Smooth muscle cell (in vitro differentiated cells): ENCODE data around the gene DCN. TPM values are rescaled to one million over a fixed set of nuclear protein-coding genes. Genes with fewer than 3 reads are reported as not detected.

ENCODE experiments used
- DNase-seq: peaks from one replicate; lab custom pipeline; 2025; ENCODE audit not compliant: unreplicated experiment; lab: John Stamatoyannopoulos, UW
- H2AFZ ChIP-seq: fragments of 200-600 bp; sonication (generic); 2 replicates; pipeline ENCODE4 v1.6.0; 2016; ENCODE audit warnings: antibody characterized with exemption, low read depth, mild to moderate bottlenecking
- H3F3A ChIP-seq: fragments of 200-600 bp; sonication (generic); 2 replicates; pipeline ENCODE4 v1.6.0; 2017; ENCODE audit warnings: antibody characterized with exemption, low read depth
- H3K27ac ChIP-seq: fragments of 200-600 bp; sonication (generic); 2 replicates; pipeline ENCODE4 v1.5.1; 2016; ENCODE audit warnings: low read depth, mild to moderate bottlenecking
- H3K27me3 ChIP-seq: fragments of 200-600 bp; sonication (generic); 2 replicates; pipeline ENCODE4 v1.6.1; 2016; ENCODE audit warnings: low read depth, mild to moderate bottlenecking
- H3K36me3 ChIP-seq: fragments of 200-600 bp; sonication (generic); 2 replicates; pipeline ENCODE4 v1.5.1; 2016; ENCODE audit warnings: low read depth
- H3K4me1 ChIP-seq: fragments of 200-600 bp; sonication (generic); 2 replicates; pipeline ENCODE4 v1.5.1; 2016; ENCODE audit warnings: low read depth
- H3K4me2 ChIP-seq: fragments of 200-600 bp; sonication (generic); 2 replicates; pipeline ENCODE4 v1.6.0; 2016; ENCODE audit warnings: mild to moderate bottlenecking
- H3K4me3 ChIP-seq: fragments of 200-600 bp; sonication (generic); 2 replicates; pipeline ENCODE4 v1.5.1; 2016; ENCODE audit warnings: mild to moderate bottlenecking
- H3K79me2 ChIP-seq: fragments of 200-600 bp; sonication (generic); 2 replicates; pipeline ENCODE4 v1.6.0; 2016; ENCODE audit warnings: low read depth, mild to moderate bottlenecking
- H3K9ac ChIP-seq: fragments of 200-600 bp; sonication (generic); 2 replicates; pipeline ENCODE4 v1.6.0; 2016; ENCODE audit warnings: low read depth
- H3K9me3 ChIP-seq: fragments of 200-600 bp; sonication (generic); replicated peaks from 2 replicates; pipeline ENCODE4 v1.5.1; 2016; ENCODE audit warnings: low read depth
- H4K20me1 ChIP-seq: fragments of 200-600 bp; sonication (generic); 2 replicates; pipeline ENCODE4 v1.6.0; 2016; ENCODE audit warnings: low read depth
- WGBS: methylation state at CpG from one replicate; pipeline ENCODE4 v1.1.7; 2016; ENCODE audit warnings: low lambda C conversion rate; 5-methylcytosine and 5-hydroxymethylcytosine counted together
- polyA plus RNA-seq: library from polyadenylated mRNA; unstranded; fragments of >200 nt; fragmentation: Nextera tagmentation; extraction: Ambion mirVana; gene quantifications from 2 replicates; pipeline ENCODE4 v1.2.1, GENCODE V29; 2016
- total RNA-seq: library from RNA; depleted of rRNA; stranded (reverse); fragments of >200 nt; gene quantifications from 2 replicates; pipeline ENCODE4 v1.2.3, GENCODE V29; 2014
- TF ChIP-seq, protein P1 (sequence below): fragments of 200-600 bp; sonication (generic); IDR thresholded peaks from 2 replicates; pipeline ENCODE4 v1.5.1; 2017; ENCODE audit warnings: borderline replicate concordance, mild to moderate bottlenecking, antibody characterized with exemption; ENCODE audit not compliant: insufficient read depth, poor library complexity, severe bottlenecking

DCN gene
- total and polyA plus RNA-seq, 2 experiments from 2014 or later, result 1,354 to 1,657 TPM

DNA sequence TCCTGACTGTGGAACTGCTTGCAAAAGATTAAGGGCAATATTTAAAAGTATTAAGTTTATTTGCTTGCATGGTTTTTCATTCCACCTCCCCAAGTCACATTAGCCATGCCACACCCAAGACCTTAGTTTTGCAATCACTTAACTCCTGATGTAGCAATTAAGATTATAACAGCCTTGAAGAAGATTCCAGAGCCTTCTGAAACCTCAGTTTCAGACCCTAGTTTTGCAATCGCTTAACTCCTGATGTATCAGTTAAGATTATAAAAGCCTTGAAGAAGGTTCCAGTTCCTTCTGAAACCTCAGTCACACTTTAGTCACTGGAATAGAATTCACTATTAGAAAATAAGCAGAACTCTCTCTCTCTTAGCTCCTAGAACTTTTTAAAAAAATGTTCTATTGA is 42.7 kb upstream of the DCN start:
- H3K36me3 ChIP-seq, result no peaks in the 10 kb centered on the region
- H3K4me2 ChIP-seq, result peak overlapping the region; percentile 80
- peak overlapping the region; percentile 94 for H3K27ac ChIP-seq
- no peak overlapping the region for H3K4me3 ChIP-seq
- H4K20me1 ChIP-seq, result no peaks in the 10 kb centered on the region
- TF ChIP-seq, protein P1, sequence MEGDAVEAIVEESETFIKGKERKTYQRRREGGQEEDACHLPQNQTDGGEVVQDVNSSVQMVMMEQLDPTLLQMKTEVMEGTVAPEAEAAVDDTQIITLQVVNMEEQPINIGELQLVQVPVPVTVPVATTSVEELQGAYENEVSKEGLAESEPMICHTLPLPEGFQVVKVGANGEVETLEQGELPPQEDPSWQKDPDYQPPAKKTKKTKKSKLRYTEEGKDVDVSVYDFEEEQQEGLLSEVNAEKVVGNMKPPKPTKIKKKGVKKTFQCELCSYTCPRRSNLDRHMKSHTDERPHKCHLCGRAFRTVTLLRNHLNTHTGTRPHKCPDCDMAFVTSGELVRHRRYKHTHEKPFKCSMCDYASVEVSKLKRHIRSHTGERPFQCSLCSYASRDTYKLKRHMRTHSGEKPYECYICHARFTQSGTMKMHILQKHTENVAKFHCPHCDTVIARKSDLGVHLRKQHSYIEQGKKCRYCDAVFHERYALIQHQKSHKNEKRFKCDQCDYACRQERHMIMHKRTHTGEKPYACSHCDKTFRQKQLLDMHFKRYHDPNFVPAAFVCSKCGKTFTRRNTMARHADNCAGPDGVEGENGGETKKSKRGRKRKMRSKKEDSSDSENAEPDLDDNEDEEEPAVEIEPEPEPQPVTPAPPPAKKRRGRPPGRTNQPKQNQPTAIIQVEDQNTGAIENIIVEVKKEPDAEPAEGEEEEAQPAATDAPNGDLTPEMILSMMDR, result no peak
- DNase-seq, result no peak
- H3K4me1 ChIP-seq, result peaks cover 15% of the 10 kb centered on the region
- 47% methylated on average over 1 of the region's 1 CpG for WGBS
- no peaks in the 10 kb centered on the region for H3K9me3 ChIP-seq
- H3K27me3 ChIP-seq, result no peaks in the 10 kb centered on the region
- H3F3A ChIP-seq, result peaks cover 9% of the 10 kb centered on the region
- no peak overlapping the region for H3K9ac ChIP-seq
- H2AFZ ChIP-seq, result peak overlapping the region; percentile 87
- no peaks in the 10 kb centered on the region for H3K79me2 ChIP-seq

DNA sequence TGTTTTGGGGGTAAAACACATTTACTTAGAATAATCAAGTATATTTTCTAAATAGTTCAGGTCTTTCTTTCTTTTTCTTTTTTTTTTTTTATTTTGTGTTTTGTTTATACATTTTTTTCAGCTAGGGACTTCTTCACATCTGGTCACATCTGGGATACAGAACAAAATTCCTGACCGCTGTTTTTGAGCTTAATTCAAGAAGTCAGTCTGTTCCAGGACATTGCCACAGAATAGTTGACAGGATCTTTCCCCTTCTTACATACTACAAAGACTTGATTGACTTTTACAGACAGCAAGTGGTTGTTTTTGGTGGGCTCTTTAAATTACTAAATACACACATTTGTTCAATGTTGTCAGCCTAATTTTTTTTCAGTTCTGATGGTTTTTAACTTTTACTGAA is 41.8 kb upstream of the DCN start:
- H3K4me3 ChIP-seq, result no peak overlapping the region
- peak overlapping the region; percentile 80 for H3K4me2 ChIP-seq
- DNase-seq, result no peak
- no peaks in the 10 kb centered on the region for H3K36me3 ChIP-seq
- H3K27ac ChIP-seq, result peak overlapping the region; percentile 94
- no peaks in the 10 kb centered on the region for H3K27me3 ChIP-seq
- H3K79me2 ChIP-seq, result no peaks in the 10 kb centered on the region
- WGBS, result 33% methylated on average over 1 of the region's 1 CpG
- H3K4me1 ChIP-seq, result peaks cover 15% of the 10 kb centered on the region
- no peaks in the 10 kb centered on the region for H4K20me1 ChIP-seq
- peak overlapping the region; percentile 47 for H2AFZ ChIP-seq
- H3F3A ChIP-seq, result peaks cover 9% of the 10 kb centered on the region
- H3K9me3 ChIP-seq, result no peaks in the 10 kb centered on the region
- H3K9ac ChIP-seq, result peak overlapping the region; percentile 8
- TF ChIP-seq, protein P1, result no peak

DNA sequence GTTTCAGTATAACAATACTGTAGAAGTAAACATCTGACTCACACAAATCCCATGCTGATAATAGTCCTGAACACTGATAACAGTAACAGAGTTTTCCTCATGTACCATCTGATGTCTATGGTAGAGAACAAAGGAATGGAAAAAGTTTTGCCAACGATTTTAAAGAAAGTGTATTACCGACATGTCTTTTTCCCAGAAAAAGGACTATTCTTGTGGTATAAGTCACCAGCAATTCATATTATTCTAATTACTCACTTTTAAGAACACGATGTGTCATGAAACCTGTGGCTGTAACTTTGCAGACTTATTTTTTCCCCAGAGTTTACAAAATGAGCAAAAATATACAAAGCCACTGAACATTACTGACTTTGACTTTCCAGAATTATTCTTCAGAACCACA is 40.1 kb upstream of the DCN start:
- no peak overlapping the region for H3K4me3 ChIP-seq
- peak overlapping the region; percentile 94 for H3K27ac ChIP-seq
- WGBS, result 16% methylated on average over 3 of the region's 3 CpGs
- no peaks in the 10 kb centered on the region for H3K9me3 ChIP-seq
- peak overlapping the region; percentile 80 for H3K4me2 ChIP-seq
- peaks cover 9% of the 10 kb centered on the region for H3F3A ChIP-seq
- no peaks in the 10 kb centered on the region for H3K36me3 ChIP-seq
- peaks cover 15% of the 10 kb centered on the region for H3K4me1 ChIP-seq
- no peaks in the 10 kb centered on the region for H3K79me2 ChIP-seq
- peak overlapping the region; percentile 31 for H2AFZ ChIP-seq
- no peaks in the 10 kb centered on the region for H3K27me3 ChIP-seq
- TF ChIP-seq, protein P1, result no peak
- no peaks in the 10 kb centered on the region for H4K20me1 ChIP-seq
- DNase-seq, result no peak
- H3K9ac ChIP-seq, result peak overlapping the region; percentile 67

DNA sequence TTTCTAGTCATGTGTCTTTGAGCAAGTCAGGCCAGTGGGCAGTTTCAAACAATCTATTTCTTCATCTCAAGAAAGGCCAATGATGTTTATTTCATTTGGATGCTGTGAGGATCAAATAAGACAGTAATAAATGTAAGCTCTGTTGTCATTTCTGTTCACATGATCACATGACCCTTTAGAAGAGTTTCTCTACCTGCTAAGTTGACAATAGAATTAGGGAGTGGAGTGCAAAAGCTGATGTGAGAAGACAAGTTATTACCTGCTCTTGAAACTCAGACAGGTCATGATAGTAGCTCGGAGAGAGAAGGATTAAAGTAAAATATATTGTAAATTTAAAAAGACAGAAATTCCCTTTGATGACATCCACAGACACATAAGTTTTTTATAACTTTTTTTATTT is 37.3 kb upstream of the DCN start:
- no peaks in the 10 kb centered on the region for H3K9me3 ChIP-seq
- peak overlapping the region; percentile 92 for H3K27ac ChIP-seq
- no peaks in the 10 kb centered on the region for H3K36me3 ChIP-seq
- H2AFZ ChIP-seq, result peak overlapping the region; percentile 51
- H3K4me1 ChIP-seq, result peaks cover 11% of the 10 kb centered on the region
- WGBS, result 88% methylated on average over 1 of the region's 1 CpG
- H3K4me3 ChIP-seq, result no peak overlapping the region
- peak overlapping the region; percentile 70 for H3K9ac ChIP-seq
- H3K79me2 ChIP-seq, result no peaks in the 10 kb centered on the region
- no peaks in the 10 kb centered on the region for H3K27me3 ChIP-seq
- peaks cover 5% of the 10 kb centered on the region for H3F3A ChIP-seq
- H3K4me2 ChIP-seq, result peak overlapping the region; percentile 47
- DNase-seq, result no peak
- TF ChIP-seq, protein P1, result no peak
- no peaks in the 10 kb centered on the region for H4K20me1 ChIP-seq
